GM21717 (cell line): ENCODE measurements around the gene SMYD4.
"Not testable (repeated sequence)": the region's sequence is repeated elsewhere in the genome, so short reads cannot be mapped to it uniquely, and the experiment has no call there.

Source experiments
- ATAC-seq: cut with Tn5 transposase; IDR thresholded peaks from one replicate; pipeline ENCODE4 v1.9.1; 2021; ENCODE audit warnings: mild to moderate bottlenecking, moderate library complexity; ENCODE audit not compliant: unreplicated experiment

Gene SMYD4

DNA sequence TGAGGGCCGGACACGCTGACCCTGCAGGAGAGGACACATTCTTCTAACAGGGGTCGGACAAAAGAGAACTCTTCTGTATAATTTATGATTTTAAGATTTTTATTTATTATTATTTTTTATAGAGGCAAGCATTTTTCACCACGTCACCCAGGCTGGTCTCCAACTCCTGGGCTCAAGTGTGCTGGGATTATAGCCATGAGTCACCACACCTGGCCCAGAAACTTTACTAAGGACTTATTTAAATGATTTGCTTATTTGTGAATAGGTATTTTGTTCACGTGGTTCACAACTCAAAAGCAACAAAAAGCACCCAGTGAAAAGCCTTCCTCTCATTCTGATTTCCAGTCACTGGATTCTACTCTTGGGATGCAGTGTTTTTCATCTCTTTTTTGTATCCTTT lies 70.2 kb downstream of the SMYD4 start:
- no peak for ATAC-seq

DNA sequence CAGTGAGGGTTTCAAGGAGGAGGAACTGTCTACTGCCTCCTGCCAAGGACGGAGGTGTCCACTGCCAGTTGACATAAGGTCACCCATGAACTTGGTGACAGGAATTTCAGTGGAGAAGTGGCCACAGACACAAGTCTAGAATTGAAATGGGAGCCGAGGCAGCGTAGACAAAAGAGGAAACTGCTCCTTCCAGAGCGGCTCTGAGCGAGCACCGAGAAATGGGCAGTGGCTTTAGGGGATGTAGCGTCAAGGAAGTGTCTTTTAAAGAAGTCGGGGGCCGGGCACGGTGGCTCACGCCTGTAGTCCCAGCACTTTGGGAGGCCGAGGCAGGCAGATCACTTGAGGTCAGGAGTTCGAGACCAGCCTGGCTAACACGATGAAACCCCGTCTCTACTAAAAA lies 70.9 kb downstream of the SMYD4 start:
- ATAC-seq = no peak

DNA sequence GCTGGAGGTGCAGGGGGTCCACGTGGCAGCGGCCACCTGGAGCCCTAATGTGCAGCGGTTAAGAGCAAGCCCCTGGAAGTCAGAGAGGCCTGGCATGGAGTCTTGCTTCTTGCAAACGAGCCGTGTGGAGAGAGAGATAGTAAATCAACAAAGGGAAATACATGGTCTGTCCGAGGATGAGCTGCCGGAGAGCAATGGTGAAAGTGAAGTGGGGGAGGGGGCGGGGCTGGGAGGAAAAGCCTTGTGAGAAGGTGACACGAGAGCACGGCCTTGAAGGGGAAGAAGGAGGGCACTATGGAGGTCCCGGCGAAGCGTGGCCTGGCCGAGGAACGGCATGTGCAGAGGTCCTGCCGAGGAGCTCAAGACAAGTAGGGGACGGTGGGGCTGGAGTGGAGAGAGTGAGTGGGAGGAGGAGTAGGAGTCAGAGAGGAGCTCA lies 73.9 kb downstream of the SMYD4 start:
- ATAC-seq = no peak

DNA sequence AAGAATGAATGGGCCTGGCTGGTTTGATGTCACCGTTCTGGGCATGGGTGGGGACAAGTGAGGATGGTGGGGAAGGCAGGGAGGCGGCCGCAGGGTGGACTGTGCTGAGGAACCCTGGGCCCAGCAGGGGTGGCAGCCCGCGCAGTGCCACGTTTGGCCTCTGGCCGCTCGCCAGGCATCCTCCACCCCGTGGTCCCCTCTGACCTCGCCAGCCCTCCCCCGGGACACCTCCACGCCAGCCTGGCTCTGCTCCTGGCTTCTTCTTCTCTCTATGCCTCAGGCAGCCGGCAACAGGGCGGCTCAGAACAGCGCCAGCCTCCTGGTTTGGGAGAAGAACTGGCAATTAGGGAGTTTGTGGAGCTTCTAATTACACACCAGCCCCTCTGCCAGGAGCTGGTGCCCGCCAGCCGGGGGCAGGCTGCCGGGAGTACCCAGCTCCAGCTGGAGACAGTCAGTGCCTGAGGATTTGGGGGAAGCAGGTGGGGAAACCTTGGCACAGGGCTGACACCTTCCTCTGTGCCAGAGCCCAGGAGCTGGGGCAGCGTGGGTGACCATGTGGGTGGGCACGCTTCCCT lies 74.4 kb downstream of the SMYD4 start:
- no peak for ATAC-seq

DNA sequence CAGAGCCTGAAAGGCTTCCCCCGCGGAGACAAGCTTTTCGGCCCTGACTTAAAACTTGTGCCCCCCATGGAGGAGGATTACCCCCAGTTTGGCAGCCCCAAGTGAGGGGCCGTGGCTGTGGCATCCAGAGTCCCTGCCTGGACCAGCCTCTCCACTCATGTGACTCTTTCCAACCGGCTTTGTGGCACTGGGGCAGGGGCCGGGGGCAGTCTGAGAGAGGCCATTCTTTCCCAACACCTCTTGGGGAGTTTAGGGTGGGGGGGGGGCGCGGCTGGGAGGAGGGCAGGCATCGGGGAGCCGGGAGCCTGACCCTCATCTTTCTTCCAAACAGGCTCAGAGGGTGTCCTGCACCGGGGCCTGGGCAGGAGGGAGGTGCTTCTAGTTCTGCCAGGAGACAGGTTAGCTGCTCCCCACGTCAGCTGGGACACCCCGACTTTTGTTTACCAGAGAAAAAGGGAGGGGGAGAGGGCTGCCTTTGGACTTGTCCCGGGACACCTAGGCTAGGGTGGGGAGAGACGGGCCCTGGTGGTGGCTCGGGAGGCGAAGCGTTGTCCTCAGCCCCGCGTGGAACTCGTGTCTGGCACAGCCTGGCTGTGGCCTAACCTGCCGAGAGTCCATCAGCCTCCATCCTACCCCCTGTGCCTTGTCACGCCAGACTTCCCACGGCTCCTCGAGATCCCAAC lies 75.1 kb downstream of the SMYD4 start:
- ATAC-seq = no peak

DNA sequence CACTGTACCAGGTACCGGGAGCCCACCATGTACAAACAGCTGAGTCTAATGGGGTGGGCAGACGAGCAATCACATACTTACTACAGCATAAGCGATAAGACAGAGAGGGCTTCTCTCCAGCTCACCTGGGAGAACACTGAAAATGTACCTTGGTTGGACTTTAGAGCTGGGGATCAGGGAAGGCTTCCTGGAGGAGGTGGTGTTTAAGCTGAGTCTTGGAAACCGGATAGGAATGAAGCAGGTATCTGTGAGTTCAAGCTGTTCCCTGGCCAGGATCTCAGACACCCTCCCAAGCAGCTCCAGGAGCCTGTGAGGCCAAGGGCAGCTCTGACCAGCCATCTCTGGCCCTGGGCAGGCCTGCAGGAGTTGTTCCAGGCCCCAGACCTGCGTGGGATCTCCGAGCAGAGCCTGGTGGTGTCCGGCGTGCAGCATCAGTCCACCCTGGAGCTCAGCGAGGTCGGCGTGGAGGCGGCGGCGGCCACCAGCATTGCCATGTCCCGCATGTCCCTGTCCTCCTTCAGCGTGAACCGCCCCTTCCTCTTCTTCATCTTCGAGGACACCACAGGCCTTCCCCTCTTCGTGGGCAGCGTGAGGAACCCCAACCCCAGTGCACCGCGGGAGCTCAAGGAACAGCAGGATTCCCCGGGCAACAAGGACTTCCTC lies 75.8 kb downstream of the SMYD4 start:
- ATAC-seq = no peak

DNA sequence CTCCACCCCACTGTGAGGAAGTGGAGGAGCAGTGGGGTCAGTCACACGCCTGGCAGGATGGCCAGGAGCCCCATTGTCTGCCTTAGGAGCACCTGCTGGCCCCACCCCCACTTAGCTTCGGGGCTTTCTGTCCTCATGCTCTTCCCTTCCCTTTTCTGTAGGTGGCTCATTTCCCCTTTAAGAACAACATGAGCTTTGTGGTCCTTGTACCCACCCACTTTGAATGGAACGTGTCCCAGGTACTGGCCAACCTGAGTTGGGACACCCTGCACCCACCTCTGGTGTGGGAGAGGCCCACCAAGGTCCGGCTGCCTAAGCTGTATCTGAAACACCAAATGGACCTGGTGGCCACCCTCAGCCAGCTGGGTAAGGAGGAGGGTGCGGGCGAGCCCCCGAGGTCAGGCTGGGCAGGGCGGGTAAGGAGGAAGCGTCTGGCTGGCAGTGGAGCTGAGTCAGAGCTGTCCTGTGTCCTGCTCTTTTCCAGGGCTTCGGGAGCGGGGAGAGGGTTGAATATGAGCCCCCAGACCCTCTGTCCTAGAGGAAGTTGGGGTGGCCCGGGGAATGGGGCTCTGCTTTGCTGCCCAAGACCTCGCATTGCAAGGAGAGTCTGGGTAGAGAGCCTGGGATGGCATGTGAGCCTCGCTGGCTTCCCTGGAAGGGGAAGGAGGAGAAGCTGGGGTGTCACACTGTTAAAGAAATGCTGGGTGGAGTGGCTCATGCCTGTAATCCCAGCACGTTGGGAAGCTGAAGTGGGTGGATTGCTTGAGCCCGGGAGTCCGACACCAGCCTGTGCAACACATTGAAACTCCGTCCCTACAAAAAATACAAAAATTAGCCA lies 77.1 kb downstream of the SMYD4 start:
- ATAC-seq = no peak

DNA sequence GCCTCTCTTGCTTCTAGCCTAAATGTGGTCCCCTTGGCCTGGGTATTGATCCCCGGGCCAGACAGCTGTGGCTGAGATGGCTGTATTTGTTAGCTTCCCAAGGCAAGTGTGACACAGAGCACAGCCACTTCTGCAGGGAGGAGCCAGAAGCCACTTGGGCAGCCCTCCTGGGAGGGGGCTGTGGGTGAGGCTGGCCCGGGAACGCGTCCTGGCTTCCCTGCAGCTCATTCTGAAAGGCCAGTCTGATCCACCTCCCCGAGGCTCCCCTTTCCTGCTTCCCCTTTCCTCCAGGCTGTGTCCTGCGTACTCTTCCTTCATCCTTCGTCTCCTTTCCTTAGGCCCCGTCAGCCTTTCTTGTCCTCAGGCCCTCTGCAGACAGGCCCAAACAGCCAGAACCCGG lies 79.1 kb downstream of the SMYD4 start:
- ATAC-seq = no peak

DNA sequence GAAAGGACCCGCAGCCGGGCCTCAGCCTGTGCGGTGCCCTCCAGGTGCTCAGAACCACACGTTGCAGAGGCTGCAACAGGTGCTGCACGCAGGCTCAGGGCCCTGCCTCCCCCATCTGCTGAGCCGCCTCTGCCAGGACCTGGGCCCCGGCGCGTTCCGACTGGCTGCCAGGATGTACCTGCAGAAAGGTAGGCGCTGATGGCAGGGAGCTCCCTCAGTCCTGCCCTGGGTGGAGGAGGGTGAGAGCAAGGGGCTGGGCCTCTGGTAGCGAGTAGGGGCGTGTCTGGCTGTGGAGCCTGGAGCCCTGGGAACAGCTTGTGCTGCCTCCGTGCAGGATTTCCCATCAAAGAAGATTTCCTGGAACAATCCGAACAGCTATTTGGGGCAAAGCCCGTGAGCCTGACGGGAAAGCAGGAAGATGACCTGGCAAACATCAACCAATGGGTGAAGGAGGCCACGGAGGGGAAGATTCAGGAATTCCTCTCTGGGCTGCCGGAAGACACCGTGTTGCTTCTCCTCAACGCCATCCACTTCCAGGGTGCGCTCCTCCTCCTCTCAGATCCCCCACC lies 82.6 kb downstream of the SMYD4 start:
- no peak for ATAC-seq

DNA sequence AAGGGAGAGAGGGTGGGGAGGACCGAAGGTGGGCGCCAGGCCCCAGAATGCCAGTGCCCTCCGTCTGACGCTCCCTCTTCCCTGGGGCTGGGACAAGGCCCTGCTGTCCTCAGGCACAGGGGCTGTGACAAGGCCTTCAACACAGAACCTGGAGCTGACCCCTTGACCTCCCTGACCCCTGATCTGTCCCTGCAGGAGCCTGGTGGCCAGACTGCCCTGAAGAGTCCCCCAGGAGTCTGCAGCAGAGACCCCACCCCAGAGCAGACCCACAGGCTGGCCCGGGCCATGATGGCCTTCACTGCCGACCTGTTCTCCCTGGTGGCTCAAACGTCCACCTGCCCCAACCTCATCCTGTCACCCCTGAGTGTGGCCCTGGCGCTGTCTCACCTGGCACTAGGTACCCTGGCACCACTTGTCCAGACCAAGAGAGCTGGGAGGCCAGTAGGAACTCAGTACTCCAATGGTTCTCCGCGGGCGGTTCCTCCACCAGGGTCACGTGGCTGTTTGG lies 84.1 kb downstream of the SMYD4 start:
- no peak for ATAC-seq

DNA sequence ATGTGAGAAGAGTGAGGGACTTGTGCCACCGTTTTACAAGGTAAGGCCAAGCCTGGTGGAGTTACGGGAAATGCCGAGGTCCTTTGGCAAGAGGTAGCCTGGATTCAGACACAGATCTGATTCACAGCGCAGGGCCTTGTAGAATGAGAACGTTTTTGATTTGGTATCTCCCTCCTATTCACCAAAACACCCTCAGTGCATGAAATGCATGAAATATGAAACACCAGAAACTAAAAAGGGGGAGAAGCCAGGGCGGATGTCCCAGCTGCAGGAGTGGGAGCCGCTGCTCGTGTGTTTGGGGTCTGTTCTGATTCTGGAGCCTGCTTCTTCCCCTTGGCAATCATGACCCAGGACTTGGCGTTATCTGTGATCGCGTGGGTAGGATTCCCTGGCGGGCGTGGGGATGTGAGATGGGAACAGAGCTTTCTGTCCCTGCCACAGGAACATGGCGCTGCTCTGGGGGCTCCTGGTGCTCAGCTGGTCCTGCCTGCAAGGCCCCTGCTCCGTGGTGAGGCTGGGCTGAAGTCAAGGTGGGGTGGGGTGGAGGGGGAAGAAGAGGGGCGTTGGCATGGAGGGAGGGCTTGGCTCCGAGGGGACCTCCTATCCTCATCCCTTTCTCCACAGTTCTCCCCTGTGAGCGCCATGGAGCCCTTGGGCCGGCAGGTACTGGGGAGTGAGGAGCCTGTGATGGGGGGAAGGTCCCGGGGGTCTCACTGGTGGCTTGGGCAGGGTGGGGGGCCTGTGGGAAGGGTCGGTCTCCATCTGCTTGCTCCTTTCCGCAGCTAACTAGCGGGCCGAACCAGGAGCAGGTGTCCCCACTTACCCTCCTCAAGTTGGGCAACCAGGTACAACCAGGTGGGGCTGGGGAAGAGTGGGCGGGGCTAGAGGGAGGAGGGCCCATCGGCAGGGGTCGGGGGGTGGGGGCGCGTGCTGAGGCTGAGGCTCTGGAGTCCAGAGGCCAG lies 84.9 kb downstream of the SMYD4 start:
- ATAC-seq = no peak

DNA sequence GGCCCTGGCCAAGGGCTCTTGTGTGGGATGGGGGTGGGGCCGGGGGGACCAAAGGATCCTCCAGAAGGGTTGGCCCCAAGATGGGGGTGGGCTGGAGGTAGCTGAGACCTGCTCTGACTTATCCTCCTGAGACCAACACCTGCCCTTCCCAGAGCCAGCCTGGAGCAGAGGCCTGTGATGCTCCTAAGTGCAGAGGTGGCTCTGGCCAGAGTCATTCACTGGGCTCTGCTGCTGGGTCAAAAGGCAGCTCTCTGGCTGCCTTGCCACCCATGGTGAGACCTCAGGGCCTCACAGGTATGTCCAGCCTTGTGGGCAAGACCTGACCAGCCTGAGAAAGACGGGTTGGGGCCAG lies 86.6 kb downstream of the SMYD4 start:
- ATAC-seq = no peak

DNA sequence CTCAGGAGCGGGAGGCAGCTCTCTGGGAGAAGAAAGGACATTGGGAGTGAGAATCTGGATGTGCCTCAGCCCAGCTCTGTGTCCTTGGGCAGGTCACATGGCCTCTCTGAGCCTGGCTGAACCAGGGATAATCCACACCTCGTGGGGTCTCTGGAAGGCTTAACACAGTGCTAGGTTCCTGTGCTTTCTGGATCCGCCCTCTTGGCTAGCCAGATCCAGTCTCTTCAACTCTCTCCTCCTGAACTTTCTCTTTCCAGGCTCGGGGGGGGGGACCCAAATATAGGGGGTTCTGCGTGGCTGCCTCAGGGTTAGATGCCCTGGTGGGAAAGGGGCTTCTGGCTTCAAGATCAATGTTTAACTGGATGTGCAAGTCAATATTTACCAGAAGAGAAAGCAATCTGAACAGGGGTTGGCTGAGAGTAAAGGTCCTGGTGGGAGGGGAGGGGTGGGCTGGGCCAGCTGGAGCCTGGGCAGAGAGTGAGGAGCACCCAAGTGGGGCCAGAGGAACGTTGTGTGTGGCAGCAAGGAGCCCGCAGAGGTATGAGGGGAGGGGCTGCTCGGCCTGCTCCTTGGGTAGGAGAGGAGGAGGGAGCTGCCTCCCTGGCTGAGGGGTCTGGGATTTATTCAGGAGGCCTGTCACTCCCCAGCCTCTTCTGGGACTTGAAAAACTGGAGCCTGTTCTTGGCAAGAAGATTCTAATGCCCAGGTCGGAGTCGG lies 87.2 kb downstream of the SMYD4 start, which contains the start of gene SERPINF2:
Gene SERPINF2, plus strand, starts transcription at position 501 of the 717 bp plus-strand sequence. CDS start 2,125 bp downstream, outside the sequence.
- ATAC-seq = no peak

DNA sequence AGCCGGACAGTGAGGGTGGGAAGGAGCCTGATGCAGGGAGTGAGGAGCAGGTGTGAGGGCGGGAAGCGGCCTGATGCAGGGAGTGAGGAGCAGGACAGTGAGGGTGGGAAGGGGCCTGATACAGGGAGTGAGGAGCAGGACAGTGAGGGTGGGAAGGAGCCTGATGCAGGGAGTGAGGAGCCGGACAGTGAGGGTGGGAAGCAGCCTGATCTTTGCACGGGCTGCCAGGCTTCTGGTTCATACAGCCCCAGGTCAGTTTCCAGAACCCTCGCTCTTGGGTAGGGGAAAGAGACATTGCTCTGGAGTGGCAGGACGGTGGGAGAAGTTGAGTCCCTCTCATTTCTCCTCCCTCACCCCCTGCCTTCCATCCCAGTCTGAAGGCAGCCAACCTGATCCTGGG lies 87.8 kb downstream of the SMYD4 start:
- not testable (repeated sequence) for ATAC-seq

DNA sequence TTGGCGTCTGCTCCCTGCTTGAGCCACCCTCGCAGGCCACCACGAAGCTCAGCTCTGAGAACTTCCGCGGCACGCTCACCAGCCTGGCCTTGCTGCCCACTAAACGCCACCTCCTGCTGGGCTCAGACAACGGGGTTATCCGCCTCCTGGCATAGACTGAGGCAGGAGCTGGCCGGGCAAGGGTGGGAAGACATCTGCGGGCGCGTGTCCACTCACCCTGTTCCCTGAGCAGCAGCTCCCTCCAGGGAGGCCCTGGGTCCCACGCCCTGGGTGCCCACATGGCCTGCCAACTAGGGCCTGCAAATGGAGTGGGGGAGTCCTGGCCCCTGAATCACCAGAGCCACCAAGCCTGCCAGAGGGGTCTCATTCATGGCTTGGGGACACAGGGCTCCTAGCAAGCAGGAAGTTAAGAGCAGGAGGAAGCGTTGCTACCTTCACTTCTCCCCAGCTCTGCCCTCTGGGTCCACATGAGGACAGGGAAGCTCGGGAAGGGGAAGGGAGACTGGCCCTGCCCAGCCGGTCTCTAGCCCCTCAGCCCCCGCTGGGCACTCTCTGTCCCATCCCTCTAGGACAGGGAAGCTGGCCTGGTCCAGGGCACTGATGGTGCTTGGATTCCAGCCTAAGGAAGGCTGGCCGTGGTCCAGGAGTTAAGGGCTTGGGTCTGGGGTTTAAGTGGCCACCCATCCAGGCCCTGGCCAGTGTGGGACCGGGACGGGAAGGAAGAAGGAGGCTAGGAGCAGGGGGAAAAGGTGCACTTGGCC lies 92.0 kb downstream of the SMYD4 start:
- no peak for ATAC-seq

DNA sequence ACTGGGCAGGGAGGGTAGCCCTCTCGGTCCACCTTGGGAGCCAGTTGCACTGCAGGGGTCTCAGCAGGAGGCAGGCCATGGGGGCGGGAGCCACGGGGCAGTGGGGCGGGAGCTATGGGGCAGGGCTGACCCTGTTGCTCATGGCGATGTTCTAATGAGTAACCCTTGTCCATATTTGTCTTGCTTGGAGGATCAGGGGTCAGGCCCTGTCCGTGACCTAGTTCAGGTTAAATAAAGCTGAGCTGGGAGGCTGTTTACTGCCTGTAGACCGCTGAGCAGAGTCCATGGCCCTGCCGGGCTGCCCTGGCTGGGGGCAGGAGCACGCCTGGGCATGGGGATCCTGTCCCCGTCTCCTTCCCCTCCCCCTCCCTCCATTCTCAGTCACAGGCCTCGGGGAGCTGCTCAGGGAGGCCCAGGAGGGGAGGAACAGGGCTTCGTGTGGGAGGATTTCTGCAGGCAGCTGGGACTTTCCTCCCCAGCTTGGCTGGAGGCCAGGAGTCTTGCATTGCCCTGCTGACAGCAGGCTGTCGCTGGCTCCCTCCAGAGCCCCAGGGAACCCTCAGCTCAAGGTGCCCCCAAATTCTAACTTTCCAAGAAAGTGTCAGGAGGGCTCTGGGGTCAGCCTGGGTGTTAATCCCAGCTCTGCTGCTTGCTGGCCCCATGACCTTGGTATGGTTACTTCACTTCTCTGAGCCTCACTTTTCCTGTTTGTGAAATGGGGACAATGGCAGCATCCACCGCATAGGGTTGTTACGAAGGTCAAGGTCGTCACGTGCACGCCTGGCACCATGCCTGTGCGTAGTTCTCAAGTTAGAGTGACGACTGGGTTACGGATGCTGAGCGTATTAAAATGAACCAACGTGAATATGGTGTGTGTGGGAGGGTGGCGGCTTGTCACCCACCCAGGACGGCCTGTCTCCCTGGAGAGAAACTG lies 93.1 kb downstream of the SMYD4 start:
- ATAC-seq = no peak

DNA sequence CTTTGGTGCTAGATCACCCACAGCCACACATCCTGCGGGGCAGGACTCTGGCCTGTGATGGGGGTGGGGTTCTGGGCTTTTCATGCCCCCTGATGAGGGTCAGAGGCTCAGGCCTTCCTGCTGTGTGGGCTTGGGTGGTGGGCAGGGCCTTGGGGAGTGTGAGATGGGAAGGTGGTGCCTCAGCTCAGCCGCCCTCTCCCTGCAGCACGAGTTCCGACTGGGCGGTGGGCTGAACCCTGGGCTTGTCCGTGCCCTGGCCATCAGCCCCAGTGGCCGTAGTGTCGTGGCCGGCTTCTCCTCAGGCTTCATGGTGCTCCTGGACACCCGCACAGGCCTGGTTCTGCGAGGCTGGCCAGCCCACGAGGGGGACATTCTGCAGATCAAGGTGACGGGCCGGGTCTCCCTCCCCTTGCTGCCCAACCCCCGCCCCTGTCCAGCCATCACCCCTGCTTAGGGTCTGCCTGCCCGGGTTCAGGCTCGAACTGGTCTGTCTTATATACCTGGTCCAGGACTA lies 93.8 kb downstream of the SMYD4 start:
- ATAC-seq = no peak
